ENCODE measurements around the gene ARVCF. TPM values are rescaled to one million over a fixed set of nuclear protein-coding genes. Genes with fewer than 3 reads are reported as not detected.

The ARVCF gene
- total RNA-seq, 1 donor from 2014 or later = 46.8 TPM

DNA sequence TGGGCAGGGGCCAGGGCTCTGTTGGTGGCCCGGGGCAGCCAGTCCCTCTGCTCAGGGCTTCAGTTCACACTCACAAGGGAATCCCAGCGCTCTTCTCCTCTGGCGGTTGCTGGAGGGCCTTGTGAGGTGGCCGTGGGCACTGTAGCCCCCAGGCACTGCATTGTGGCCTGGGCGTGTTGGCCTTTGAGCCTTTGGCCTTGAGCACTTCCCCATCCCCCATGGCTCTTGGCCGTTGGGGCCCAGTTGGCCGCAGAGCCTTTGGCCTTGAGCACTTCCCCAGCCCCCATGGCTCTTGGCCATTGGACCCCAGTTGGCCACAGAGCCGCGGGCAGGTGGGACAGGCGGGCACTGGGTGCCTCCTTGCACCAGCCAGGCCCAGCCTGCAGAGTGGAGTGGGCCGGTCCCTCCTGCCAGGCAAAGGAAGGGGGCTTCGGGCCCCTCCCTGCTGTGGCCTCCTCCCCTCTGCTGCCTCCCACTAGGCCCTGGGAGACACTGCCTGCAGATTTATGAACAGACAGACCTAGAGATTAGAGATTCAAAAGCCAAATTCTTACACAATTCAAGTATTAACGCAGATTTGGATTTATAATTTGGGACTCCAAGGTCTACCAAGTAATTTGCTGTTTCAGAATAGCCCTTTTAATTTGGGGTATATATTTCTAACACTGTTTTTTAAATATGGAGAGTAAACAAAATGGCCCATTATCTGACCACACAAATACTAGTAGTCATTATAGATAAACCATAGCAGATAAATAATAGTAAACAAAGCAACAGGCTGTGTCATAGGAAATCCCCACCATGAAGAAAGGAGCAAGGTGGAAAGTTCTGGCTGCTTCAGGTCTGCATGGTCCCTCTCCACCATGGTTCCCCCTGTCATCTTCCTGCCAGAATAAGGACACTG is 56.8 kb downstream of the ARVCF start:
- intact Hi-C loops (cut with DNase I) = no loop called here

GRCh38 chr22:19959043-19959586 is 57.5 kb downstream of the ARVCF start:
- intact Hi-C loops (cut with DNase I) = no loop called here
- no peak for DNase-seq (ENCODE audit: low spot score)

More for the DNA sequence above, 56.8 kb downstream of the ARVCF start:
- no peak for DNase-seq (ENCODE audit: low spot score)

DNA sequence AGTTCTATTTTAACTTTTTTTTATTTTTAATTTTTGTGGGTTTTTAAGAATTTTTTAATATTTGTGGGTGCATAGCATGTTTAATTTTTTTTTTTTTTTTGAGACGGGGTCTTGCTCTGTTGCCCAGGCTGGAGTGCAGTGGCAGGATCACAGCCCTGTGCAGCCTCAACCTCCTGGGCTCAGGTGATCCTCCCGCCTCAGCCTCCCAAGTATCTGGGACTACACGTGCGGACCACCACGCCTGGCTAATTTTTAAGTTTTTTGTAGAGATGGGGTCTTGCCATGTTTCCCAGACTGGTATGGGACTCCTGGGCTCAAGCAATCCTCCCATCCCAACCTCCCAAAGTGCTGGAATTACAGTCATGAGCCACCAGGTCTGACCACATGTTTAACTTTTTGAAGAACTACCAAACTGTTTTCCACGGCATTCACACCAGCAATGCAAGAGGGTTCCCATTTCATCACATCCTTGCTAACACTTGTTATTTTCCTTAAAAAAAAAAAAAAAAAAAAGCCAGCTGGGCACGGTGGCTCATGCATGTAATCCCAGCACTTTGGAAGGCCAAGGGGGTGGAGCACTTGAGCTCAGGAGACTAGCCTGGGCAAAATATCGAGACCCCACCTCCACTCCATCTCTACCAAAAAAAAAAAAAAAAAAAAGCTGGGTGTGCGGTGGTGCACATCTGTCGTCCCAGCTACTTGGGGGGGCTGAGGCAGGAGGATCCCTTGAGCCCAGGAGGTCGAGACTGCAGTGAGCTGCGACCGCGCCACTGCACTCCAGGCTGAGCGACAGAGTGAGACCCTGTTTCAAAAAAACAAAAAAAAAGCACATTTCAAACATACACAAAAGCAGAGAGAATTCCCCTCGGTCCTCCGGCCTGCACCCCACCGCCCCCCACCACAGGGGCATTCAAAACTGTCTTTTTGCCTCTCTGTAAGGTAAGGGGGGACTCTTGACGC is 58.3 kb downstream of the ARVCF start:
- DNase-seq (ENCODE audit: low spot score) = no peak
- intact Hi-C loops (cut with DNase I) = no loop called here

- no peak for DNase-seq (ENCODE audit: low spot score)
- intact Hi-C loops (cut with DNase I) = no loop called here
Observed at GRCh38 chr22:19957445-19957844, 59.2 kb downstream of the ARVCF start.

- no peak for DNase-seq (ENCODE audit: low spot score)
Observed at GRCh38 chr22:19955241-19956128, 61.1 kb downstream of the ARVCF start.

GRCh38 chr22:19951346-19951745 is 65.3 kb downstream of the ARVCF start:
- intact Hi-C loops (cut with DNase I) = no loop called here
- DNase-seq (ENCODE audit: low spot score) = no peak

More at GRCh38 chr22:19955241-19956128, 61.1 kb downstream of the ARVCF start:
- intact Hi-C loops (cut with DNase I) = no loop called here

GRCh38 chr22:19948057-19948760 is 68.4 kb downstream of the ARVCF start:
- intact Hi-C loops (cut with DNase I) = no loop called here
- no peak for DNase-seq (ENCODE audit: low spot score)

DNA sequence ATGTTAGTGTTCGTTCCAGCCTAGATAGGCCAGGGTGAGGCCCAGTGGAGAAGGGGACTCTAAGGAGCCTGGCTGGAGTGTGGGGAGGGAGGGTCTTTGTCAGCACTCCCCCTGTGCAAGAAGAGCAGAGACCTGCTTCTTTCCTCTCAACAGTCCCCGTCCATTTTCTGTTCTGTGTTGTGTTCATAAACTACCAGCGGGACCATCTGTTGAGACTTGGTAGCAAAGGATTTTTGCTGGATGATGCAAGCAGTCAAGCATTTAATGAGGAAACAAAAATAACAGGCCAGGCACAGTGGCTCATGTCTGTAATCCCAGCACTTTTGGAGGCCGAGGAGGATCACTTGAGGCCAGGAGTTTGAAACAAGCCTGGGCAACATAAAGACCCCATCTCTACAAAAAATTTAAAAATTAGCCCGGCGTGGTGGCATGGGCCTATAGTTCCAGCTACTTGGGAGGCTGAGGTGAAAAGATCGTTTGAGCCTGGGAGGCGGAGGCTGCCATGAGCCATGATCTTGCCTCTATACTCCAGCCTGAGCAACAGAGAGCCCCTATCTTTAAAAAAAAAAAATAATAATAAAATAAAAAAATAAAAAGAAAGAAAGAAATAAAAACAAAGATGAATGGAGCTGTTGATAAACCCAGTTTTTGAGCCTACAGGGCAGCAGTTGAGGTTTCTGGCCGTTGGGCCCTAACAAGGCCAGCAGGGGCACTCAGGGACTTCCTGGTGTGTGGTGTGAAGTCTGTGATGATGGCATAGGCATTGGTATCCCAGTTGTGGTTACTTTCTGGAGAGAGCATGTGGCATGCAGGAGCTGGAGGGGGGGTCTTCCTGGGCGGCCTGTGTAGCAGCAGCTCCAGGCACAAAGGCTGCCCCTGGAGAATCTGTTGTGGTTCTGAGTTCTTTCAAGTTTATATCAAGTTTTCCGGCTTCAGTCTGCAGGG is 73.3 kb downstream of the ARVCF start:
- DNase-seq (ENCODE audit: low spot score) = no peak
- intact Hi-C loops (cut with DNase I) = loop anchor here (5.0 kb wide), 1 partner anchor 221 kb away; the partner anchor contains the start of gene GP1BB

DNA sequence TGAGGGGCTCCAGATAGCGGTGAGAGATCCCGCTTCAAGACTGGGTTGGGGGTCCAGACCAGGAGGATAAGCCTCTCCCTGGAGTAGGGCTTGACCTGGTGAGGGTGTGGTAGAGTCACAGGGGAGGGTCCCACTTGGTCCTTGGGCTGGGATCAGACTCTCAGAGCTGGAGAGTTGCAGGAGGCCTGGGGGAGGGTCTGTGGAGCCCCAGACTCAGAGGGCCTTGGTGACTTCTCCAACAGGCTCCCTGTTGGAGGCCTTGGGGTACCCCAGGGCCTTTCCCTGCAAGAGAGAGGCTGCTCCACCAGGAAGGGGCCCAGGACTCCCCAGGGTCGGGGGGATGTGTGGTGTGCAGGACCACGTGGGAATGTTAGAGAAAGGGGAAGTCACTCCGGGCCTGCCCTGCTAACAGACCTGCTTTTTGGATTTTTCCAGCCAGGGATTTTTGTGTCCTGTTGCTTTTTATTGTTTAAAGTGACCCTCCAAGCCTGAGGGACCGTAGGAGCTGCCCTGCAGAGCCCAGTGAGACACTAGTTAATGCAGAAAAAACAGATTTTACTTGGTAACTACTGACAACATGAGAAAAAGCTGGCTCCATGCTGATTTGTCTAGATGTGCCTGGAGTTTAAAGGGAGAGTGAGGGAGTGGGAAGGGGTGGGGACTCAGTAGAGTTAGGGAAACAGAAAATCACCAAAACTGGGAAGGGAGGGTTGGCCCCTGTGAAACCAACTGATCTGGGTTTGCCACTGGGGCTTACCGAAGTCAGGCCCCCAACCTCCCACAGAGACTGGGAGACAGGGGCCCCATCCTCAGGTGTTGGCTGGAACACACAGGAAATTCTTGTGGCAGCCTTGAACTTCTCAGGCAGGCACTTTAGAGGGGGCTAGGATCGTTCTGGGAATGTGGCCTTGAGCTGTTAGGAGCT is 74.2 kb downstream of the ARVCF start:
- no peak for DNase-seq (ENCODE audit: low spot score)
- intact Hi-C loops (cut with DNase I) = loop anchor here (5.0 kb wide), 1 partner anchor 220 kb away; the partner anchor contains the start of gene GP1BB

DNA sequence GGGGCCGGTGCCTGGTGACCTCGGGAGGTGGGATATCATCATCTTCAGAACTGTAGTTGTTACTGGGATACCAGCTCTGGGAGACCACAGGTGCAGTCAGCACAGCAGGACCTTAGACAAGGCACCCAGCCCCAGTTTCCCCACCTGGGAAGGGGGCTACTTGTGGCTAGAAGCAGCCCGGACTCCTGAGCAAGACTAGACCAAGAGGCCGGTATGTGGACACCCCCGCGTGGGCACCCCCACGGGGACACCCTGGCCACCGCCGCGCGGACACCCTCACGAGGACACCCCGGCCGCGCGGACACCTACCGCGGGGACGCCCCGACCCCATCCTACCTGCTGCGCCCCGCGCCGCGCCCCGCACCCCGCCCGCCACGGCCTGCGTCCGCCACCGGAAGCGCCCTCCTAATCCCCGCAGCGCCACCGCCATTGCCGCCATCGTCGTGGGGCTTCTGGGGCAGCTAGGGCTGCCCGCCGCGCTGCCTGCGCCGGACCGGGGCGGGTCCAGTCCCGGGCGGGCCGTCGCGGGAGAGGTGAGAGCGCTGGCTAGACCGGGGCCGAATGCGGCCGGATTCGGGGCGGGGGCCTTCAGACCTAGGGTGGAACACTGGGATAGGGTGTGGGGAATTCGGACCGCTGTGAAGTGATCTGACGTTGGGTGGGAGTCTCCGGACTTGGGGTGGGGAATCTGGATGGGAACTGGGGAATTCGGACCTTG is 75.1 kb downstream of the ARVCF start, which contains the start of the genes COMT and TXNRD2:
COMT (plus strand) TSS at position 408 of the 718 bp plus-strand sequence. CDS start 20,755 bp downstream, outside the sequence.
TXNRD2 (minus strand) TSS at position 454 of the 718 bp plus-strand sequence; CDS start at position 439, 15 bp downstream.
- DNase-seq (ENCODE audit: low spot score) = peak; percentile 85
- intact Hi-C loops (cut with DNase I) = loop anchor here (5.0 kb wide), 1 partner anchor 219 kb away; the partner anchor contains the start of gene GP1BB

- DNase-seq (ENCODE audit: low spot score) = no peak
- intact Hi-C loops (cut with DNase I) = loop anchor here (5.0 kb wide), 1 partner anchor 218 kb away; the partner anchor contains the start of gene GP1BB
Observed at GRCh38 chr22:19940536-19941364, 75.9 kb downstream of the ARVCF start.

GRCh38 chr22:19937616-19938473 is 78.8 kb downstream of the ARVCF start:
- no peak for DNase-seq (ENCODE audit: low spot score)
- intact Hi-C loops (cut with DNase I) = no loop called here

DNA sequence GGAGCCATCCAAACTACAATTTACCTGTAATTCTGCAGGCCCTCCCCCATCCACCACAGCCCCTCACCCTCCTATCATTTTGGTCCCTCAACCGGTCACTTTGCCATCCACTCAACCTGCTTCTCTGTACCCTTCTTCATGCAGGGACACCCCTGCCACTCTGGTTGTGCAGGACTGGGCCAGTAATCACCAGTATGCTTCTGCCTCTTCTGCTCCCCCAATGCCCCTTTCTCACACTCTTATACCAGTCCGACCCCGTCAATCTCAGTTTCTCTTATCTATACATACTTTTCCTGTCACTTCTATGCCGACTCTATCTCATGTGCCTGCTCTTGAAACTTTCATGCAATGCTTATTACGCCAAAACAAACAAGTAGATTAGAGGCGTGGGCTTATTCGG is 80.1 kb downstream of the ARVCF start:
- no peak for DNase-seq (ENCODE audit: low spot score)
- intact Hi-C loops (cut with DNase I) = no loop called here
